Hematopoietic multipotent progenitor cell treated with erythropoietin and hydrocortisone succinate and interleukin-3 and kit ligand, for 8 days (in vitro differentiated cells): ENCODE measurements around the gene LEUTX.
A peak's percentile ranks its signal among the peaks of the same experiment; 100 is the strongest.
"Not testable (repeated sequence)": the region's sequence is repeated elsewhere in the genome, so short reads cannot be mapped to it uniquely, and the experiment has no call there.

Source experiments
- DNase-seq: peaks from one replicate; pipeline ENCODE4 v3.0.0-alpha.2; 2015

Gene LEUTX, protein sequence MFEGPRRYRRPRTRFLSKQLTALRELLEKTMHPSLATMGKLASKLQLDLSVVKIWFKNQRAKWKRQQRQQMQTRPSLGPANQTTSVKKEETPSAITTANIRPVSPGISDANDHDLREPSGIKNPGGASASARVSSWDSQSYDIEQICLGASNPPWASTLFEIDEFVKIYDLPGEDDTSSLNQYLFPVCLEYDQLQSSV

DNA sequence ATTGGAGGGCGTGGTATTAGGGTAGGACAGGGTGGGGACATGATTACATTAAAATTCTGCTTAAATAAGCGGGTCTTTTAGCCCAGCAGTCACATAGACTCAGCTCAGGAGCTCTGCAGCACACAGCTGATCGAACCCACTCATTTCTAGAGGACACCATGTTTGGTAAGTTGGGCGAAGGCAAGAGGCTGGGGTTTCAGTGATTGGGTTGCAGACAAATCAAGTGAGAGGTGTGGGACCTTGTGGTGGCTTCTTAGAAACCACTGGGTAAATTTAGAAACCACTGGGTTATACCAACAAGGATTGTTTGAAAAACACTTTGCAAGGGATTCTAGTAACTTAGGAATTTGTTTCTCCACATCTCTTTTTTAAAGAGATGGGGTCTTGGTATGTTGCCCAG is at the start of gene LEUTX:
Gene LEUTX, plus strand, starts transcription at position 92 of the 400 bp plus-strand sequence. Its CDS starts 67 bp downstream, at position 159.
- DNase-seq = no peak

GRCh38 chr19:39729594-39729993 is 49.1 kb upstream of the LEUTX start:
- DNase-seq = no peak

DNA sequence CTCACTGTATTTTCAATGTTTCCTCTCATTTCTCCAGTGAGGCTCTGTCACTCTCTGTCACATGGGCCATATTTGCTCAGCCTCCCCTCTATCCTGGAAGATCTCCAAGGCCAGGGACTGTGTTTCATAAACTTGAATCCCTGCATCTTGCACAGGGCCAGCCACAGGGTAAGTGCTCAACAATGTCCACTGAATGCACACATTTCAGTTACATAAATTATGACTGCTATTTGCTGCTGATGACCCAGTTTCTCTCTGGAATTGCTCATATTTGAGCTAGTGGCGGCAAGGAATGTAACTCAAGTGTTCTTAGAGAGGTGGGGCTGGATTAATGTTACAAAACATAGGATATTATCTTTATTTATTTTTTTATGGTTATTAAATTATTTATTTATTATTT is 47.0 kb upstream of the LEUTX start:
- DNase-seq = no peak

- no peak for DNase-seq
Observed at GRCh38 chr19:39733841-39734240, 44.8 kb upstream of the LEUTX start.

GRCh38 chr19:39735688-39736087 is 43.0 kb upstream of the LEUTX start:
- DNase-seq = no peak

GRCh38 chr19:39736088-39736487 is 42.6 kb upstream of the LEUTX start:
- DNase-seq = no peak

DNA sequence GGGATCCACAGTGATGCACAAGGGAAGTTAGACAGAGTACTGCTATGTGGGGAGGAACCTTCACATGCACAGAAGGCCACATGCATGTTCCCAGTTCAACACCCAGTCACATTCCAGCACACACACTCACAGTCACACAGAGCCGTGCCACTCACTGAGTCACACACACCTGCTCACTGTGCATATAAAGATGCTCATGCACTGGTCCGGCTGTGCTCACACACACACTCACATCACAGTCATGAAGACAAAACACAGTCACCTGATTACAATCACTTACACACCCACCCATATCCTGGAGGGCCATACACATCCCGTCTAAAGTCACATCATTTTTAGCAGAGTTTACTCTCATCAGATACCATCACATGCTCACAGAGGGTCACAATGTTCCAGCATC is 41.3 kb upstream of the LEUTX start:
- DNase-seq = no peak

- DNase-seq = peak; percentile 18
Observed at GRCh38 chr19:39737891-39738290, 40.8 kb upstream of the LEUTX start, which contains the start of gene CLC. Gene CLC, minus strand, starts transcription at chr19:39738029. Its CDS starts 77 bp downstream, at chr19:39737952.

DNA sequence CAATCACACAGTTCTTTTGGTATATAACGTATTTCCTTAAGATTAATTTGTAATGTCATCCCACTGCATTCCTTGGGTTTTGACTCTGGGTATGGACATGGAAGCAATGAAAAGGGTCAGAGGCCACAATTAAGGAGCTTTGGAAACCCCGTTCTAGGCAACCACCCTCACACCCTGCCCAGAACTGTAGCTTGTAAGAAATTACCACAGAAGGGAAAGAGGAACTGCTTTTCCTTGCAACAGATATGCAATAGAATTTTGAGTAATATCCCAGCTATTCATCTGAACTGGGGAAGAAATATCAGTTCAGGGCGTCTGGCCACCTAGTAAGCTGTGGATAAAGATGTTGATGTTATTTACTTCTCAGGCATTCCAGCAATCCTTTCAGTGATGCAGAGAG is 39.8 kb upstream of the LEUTX start:
- DNase-seq = no peak

DNA sequence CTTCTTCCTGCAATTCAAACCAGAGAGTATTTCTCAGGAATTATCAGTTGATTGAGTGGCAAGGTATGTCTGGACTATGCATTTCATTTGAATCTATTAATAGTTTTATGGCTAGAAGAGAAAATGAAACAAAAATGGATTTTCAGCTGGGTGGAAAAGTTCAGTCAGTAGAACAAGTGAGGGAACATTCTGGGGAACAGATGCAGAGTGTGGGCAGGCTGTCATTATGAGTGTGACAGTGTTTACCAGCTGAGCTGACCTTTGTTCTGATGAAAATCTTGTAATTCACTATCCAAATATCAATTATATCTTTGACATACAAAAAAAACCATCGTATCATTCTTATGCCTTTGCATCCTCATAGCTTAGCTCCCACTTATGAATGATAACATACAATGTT is 38.3 kb upstream of the LEUTX start:
- no peak for DNase-seq

GRCh38 chr19:39745643-39746042 is 33.0 kb upstream of the LEUTX start:
- DNase-seq = peak; percentile 14

GRCh38 chr19:39746836-39747529 is 31.7 kb upstream of the LEUTX start:
- no peak for DNase-seq

DNA sequence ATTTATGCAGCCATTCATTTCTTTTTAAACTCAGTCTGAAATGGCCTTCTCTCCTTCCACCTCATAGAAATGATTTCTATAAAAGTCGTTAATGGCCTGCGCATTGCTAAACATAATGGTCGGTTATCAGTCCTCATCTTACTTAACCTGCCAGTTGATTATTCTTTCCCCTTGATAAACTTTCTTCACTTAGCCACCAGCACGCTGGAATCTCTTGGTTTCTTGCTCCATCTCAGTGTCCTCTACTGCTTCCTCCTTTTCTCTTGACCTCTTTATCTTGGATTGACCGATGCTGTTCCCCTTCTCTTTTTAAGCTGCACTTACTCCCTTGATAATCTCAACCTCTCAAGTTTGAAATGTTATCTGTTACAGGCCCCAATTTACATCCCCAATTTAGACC is 28.7 kb upstream of the LEUTX start:
- peak; percentile 31 for DNase-seq

GRCh38 chr19:39752390-39752789 is 26.3 kb upstream of the LEUTX start:
- DNase-seq = no peak

- DNase-seq = no peak
Observed at GRCh38 chr19:39752795-39753194, 25.9 kb upstream of the LEUTX start.

DNA sequence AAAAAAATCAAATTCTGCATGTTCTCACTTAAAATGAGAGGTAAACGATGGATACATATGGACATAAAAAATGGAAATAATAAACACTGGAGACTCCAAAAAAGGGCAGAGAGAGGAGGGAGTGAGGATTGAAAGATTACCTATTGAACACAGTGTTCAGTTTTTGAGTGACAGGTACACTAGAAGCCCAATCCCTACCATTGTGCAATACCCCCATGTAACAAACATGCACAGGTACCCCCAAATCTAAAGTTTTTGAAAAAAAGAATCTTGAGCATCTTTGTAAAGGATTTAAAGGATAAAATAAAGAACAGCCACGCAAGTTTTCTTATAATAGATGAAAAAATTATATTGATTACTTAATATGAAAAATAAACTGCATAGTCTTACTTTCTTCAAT is 24.1 kb upstream of the LEUTX start:
- DNase-seq = no peak

DNA sequence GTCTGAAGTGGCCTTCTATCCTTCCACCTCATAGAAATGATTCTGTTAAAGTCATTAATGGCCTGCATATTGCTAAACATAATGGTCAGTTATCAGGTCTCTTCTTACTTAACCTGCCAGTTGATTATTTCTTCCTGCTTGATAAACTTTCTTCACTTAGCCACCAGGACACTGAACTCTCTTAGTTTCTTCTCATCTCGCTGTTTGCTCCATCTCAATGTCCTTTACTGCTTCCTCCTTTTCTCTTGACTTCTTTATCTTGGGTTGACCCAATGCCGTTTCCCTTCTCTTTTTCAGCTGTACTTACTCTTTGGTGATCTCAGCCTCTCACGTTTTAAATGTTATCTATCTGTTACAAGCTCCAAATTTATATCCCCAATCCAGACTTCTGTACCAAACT is 23.7 kb upstream of the LEUTX start:
- DNase-seq = no peak

DNA sequence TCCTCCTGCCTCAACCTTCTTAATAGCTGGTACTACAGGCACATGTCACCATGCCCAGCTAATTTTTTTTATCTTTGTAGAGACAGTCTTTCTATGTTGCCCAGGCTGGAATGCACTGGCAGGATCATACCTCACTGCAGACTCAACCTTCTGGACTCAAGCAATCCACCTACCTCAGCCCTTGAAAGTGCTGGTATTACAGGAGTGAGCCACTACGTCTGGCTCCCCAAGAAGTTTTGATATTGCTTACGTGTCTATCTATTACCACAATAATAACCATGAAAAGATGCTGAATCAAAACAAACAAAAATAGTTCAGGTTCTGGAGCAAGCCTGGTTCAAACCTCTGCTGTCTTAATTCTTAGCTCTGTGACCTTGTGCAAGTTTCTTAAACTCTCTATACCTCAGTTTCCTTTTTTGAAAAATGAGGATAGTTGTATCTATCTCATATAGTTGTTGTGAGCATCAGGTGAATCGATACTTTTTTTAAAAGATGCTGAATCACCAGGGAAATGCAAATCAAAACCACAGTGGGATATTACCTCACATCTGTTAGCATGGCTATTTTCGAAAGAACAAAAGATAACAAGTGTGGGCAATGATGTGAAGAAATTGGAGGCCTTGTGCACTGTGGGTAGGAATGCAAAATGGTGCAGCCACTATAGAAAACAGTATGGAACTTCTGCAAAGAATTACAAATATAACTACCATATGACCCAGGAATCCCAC is 19.0 kb upstream of the LEUTX start:
- peak; percentile 9 for DNase-seq

DNA sequence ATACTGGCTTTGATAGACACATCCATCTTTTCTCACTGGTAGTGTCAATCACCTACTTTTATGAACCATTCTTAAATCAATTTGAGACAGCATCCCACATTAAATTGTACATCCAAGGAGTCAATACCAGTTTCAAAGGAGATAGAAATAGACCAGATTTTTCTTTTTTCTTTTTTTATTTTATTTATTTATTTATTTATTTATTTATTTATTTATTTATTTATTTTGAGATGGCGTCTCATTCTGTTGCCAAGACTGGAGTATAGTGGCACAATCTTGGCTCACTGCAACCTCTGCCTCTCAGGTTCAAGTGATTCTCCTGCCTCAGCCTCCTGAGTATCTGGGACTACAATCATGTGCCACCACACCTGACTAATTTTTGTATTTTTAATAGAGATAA is 16.8 kb upstream of the LEUTX start:
- not testable (repeated sequence) for DNase-seq

DNA sequence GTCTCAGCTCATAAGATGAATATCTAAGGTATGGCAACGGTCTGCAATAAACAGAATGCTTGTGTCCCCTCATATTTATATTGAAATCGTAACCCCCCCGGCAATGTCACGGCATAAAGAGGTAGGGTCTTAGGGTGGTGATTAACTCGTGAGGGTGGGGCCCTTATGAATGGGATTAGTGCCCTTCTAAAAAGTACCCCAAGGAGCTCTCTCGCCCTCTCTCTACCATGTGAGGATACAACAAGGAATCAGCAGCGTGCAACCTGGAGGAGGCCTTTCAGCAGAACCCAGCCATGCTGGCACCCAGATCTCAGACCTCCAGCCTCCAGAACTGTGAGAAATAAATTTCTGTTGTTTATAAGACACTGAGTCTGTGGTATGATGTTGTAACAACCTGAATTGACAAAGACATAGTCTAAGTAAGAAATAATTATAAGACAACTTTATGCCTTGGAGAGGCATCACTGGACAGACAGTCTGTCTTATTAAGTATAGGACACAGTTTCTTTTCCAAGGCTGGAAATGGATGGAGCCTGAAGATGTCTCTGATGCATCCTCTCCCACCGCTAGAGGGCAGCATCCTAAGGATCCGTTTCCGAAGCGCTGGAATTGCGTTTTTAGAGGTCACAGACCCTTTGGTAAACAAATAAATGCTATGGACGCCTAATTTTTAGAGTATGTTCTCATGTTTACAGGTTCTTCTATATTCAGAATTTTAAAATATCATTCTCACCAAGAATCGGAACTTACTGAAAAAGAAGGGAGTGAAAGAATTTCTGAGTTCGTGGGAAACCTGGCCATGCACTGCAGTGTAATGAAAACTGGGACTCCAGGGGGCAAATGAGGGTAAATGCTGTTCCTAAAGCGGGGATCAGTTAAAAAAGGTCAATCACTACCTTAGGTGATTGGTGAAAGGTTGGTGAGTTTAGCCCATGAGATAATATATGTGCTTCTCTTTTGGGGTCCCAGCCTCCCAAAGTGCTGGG is 13.3 kb upstream of the LEUTX start:
- peak; percentile 52 for DNase-seq

- DNase-seq = no peak
Observed at GRCh38 chr19:39768334-39768733, 10.3 kb upstream of the LEUTX start.

GRCh38 chr19:39768786-39769185 is 9.9 kb upstream of the LEUTX start:
- DNase-seq = no peak

DNA sequence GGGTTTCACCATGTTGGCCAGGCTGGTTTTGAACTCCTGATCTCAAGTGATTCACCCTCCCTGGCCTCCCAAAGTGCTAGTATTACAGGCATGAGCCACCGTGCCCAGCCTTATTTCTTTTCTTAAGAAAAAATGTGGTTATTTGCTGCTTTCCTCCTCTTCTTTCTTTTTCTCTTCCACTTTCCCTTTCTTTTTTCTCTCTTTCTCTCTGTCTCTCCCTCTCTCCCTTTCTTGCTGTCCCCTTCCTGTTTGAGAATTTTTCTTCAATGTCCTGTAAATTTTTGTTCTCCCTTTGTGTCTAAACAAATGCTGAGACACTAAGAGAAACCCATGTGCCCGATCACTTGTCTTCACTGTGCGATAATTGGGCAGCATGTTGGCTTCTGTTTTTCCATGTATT is 2.2 kb downstream of the LEUTX start:
- DNase-seq = no peak
